Posterior cingulate gyrus (tissue), 11 donors: ENCODE results near the gene PLXNC1.

Source experiments
- DNase-seq, 10 donors: peaks; one replicate each; pipeline versions ENCODE4 v3.0.0 to v3.0.0-alpha.2; 2020 to 2021; ENCODE audit warnings: mixed read lengths in 3 of 10
- intact Hi-C: fragments of 100-400 bp; cut with DNase I; formaldehyde crosslinking; loops from one replicate; pipeline ENCODE4 v1.15.1; 2023

Gene PLXNC1

DNA sequence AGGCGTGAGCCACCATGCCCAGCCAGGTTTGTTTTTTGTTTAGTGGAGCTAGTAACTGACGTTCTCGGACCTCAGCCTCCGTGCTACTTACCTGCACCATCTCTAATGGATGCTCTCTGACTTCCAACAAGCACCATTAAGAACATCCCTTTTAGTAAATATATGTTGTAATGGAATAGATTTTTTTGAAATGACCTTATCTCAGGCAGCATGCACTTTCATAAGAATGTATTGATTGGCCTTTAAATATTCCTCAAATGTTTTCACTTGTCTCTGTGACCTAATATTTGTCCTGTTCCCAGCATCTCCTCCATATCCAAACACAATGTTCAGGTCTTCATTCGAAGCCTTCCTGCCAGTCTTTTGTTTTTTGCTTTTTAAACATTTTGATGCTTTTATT, 51.7 kb downstream of the PLXNC1 start:
- DNase-seq: no peak
- intact Hi-C loops: no loop called here

DNA sequence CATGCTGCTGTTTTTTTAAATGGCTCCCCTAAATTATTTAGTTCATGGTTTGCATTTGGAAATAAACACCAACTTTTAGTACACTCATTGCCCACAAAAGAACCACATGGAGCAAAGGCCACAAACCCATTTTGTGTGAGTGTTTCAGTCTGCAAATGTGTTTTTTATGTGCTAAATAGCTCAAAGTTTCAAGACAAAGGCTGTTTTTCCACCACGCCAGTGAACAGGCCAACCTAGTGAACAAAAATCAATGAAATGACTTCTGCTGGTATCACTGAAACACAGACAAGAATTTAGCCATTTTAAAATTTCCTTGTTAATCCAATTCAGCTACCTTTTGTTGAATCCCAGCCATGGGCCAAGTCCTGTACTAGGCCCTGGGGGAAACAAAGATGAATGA, 52.3 kb downstream of the PLXNC1 start:
- DNase-seq: no peak
- intact Hi-C loops: no loop called here

DNA sequence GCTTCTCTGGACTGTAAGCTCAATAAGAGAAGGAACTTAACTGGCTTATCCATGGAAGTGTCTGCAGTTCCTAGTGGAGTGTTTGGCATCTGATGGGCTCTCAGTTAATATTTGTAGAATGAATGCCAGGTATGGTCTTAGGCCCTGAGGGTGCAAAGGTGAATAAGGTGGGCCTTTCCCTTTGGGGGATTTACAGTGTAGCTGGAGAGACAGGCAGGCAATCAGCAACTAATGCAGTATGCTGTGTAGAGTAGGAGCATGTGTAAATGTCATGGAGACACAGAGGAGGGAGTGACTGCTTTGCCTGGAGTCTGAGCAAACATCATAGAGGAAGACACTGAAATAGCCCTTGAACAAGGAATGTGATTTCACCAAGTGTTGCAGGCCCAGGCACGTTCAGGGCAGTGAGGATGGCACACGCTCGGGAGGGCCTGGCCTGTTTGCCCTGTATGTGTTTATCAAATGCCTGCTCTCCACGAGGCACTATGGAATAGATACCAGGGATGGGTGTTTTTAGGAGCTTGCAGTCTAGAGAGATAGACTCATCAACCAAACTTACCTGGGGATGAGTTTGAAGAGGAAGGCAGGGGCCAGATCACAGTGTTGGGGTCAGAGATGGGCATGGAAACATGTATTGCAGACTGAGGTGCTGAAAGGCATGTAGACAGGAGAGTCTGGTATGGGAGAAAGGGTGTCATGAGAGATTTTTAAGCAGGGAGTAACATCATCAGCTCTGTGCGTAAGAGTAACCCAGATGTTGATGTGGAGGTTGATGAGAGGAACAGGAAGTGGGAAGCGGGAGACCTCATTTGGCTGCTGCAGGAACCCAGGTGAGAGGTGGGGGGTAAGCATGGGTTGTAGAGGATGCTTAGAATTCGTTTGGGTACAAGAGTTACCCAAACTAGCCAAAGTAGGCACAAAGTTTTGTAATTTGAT, 54.1 kb downstream of the PLXNC1 start:
- intact Hi-C loops: no loop called here
- no peak for DNase-seq

DNA sequence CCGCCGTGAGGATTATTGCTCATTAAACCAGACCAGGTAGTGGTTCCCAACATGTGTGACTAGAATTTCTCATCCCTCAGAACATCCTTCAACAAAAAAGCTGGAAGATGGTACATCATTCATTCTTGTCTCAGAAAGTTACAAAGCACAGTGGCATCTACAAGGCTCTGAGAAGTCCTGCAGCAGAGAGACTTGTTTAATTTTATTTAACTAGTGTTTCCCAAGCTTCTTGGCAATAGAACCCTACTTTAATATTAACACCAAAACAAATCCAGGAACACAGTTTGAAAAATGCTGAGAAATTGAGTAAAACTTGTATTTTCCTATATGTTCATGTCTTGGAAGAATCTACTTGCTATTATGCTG, 54.8 kb downstream of the PLXNC1 start:
- intact Hi-C loops: no loop called here
- no peak for DNase-seq

- DNase-seq: no peak
- intact Hi-C loops: no loop called here
Observed at GRCh38 chr12:94203796-94204195, 55.4 kb downstream of the PLXNC1 start.

- no peak for DNase-seq
- intact Hi-C loops: no loop called here
Observed at GRCh38 chr12:94204499-94205247, 56.3 kb downstream of the PLXNC1 start.

GRCh38 chr12:94205822-94206221, 57.4 kb downstream of the PLXNC1 start:
- intact Hi-C loops: no loop called here
- no peak for DNase-seq

GRCh38 chr12:94206886-94207285, 58.5 kb downstream of the PLXNC1 start:
- intact Hi-C loops: no loop called here
- no peak for DNase-seq

DNA sequence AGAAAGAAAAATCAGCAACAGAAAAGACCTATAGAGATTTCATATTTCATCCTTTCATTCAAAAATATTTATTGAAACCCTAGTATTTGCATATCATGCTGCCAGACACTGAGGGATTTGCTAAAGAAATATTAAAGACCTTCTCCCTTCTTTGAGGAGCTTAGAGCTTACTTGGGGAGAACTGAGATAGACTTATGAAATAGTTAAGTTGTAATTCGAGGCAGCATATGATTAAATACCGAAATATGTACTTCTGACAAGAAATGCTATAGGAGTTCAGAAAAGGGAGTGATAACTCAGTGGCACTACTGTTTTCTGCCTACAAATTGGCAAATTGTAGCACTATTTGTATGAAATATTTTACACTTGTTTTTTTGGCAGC, 59.1 kb downstream of the PLXNC1 start:
- no peak for DNase-seq
- intact Hi-C loops: no loop called here

- no peak for DNase-seq
- intact Hi-C loops: no loop called here
Observed at GRCh38 chr12:94207849-94208621, 59.7 kb downstream of the PLXNC1 start.

DNA sequence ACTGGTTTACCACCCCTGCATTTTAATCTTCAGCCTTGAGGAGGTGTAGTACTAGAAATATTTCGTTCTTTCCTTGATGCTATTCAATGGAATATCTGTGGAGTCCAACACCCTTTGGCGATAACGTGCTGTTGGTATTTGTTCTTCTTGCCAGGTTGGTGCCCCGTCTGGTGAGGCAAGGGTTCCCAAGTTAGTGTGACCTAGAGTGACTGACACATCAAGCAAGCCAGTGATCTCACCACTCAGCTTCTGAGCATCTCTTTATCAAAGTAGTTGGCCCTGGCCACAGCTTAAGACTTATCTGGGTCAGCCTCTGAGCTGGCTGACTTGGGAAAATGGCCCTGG, 60.2 kb downstream of the PLXNC1 start:
- intact Hi-C loops: no loop called here
- no peak for DNase-seq

DNA sequence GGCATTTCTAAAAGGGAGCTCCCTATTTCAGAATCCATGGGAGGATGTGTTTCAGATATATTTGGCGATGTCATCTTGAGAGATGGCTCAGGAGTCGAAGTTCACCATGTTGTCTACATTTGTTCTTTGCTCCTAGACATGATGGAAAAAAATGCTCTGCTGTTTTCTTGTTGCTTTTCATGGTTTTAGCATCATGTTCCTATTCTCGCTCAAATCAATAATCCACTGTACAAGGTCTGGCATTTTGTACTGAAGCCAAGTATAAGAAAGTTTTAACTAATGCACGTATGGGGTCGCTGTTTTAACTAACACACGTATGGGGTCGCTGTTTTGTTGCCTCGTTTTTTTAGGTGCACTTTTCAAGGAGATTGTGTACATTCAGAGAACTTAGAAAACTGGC, 60.9 kb downstream of the PLXNC1 start:
- no peak for DNase-seq
- intact Hi-C loops: no loop called here

- intact Hi-C loops: no loop called here
- no peak for DNase-seq
Observed at GRCh38 chr12:94211021-94211420, 62.6 kb downstream of the PLXNC1 start.

GRCh38 chr12:94218233-94218632, 69.9 kb downstream of the PLXNC1 start:
- DNase-seq: no peak
- intact Hi-C loops: no loop called here

GRCh38 chr12:94219622-94220302, 71.4 kb downstream of the PLXNC1 start:
- intact Hi-C loops: no loop called here
- DNase-seq: no peak

GRCh38 chr12:94220804-94221203, 72.4 kb downstream of the PLXNC1 start:
- intact Hi-C loops: no loop called here

DNA sequence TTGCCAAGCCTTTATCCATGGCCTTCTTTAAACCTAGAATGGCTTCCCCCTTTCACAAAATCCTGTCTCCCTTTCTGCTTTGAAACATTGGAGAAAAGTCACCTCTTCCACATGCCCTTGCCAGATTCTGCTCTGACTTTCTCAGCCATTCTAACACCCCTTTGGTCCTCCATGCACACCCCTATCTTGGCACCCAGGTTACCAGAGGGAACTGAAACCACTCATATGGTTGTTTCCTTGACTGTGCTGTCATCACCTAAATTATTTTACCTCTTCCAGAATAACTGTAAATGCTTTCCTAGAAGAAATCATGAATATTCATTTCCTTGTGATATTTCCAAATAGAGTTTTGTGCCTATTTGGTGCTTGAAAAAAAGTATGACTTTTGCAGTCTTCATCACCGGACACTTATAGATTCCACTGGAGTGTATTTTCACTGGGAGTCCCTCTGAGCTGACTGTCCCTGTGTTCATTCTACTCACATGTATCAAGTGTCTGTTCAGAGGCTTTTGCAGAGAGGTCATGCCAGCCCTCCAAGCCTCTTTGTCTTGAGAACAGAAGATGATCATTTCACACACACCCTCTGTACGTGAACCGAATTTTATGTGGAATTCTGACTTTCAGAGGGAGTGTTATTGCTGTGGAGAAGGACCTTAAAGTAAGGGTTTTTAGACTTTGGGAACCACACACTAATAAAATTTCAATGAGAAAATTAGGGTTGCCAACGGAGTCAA, 74.1 kb downstream of the PLXNC1 start:
- no peak for DNase-seq
- intact Hi-C loops: no loop called here

More at GRCh38 chr12:94220804-94221203, 72.4 kb downstream of the PLXNC1 start:
- DNase-seq: no peak

DNA sequence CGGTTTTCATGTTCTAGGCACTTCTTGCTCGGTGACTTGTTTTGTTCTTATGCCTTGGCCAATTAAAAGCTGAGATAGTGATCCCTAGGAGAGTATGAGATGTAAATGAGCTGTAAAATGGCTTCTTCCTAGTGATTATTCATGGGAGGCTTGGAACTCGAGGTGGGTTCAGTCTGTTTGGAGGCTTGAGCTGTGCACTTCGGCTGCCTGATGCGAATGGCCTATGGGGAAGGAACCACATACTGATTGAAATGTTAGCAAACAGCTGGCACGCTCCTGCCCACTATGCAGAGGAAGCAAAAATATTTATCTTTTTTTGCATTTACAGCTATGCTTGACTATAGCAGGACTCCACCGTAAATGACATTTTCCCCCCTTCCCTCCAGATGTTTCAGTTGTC, 75.5 kb downstream of the PLXNC1 start:
- intact Hi-C loops: no loop called here
- DNase-seq: no peak

GRCh38 chr12:94225506-94225905, 77.1 kb downstream of the PLXNC1 start:
- intact Hi-C loops: no loop called here
- DNase-seq: no peak
